GM10248 (cell line): ENCODE data around the gene INPP4A.

Source experiments
- CTCF ChIA-PET: fragments of 300-600 bp; sonication (Branson Sonifier 250); formaldehyde crosslinking; extraction: SDS; loops from one replicate; lab custom pipeline; 2021; ENCODE audit warnings: antibody characterized with exemption; lab: Yijun Ruan, JAX
- POLR2A ChIA-PET: fragments of 350-650 bp; sonication (Branson Sonifier 250); formaldehyde crosslinking; extraction: SDS; loops from one replicate; lab custom pipeline; 2020; ENCODE audit warnings: antibody characterized with exemption; lab: Yijun Ruan, JAX
- DNase-seq: peaks from one replicate; pipeline ENCODE4 v3.0.0; 2012; ENCODE audit errors: extremely low spot score
- CTCF ChIP-seq: IDR thresholded peaks from 2 replicates; pipeline ENCODE4 v1.5.1; 2012; ENCODE audit warnings: mild to moderate bottlenecking, low read depth; ENCODE audit errors: extremely low read depth, missing control alignments, control extremely low read depth

Gene INPP4A

GRCh38 chr2:98445683-98446581 is 1.3 kb downstream of the INPP4A start:
- ChIA-PET POLR2A (no interaction called here), CTCF (interaction anchor here (0.6 to 2.8 kb wide), 8 partner anchors 12 to 40 kb away, joined by 3 to 16 read pairs (median 5); no protein-coding TSS in a partner anchor)
- no peak for DNase-seq
- no peak for TF ChIP-seq CTCF

GRCh38 chr2:98446850-98447249 is 2.2 kb downstream of the INPP4A start:
- ChIA-PET CTCF (interaction anchor here (0.8 to 2.8 kb wide), 8 partner anchors 11 to 69 kb away, joined by 3 to 16 read pairs (median 5); no protein-coding TSS in a partner anchor), POLR2A (no interaction called here)
- no peak for DNase-seq
- no peak for TF ChIP-seq CTCF

- no peak for DNase-seq
- TF ChIP-seq CTCF: no peak
- ChIA-PET CTCF (interaction anchor here (1.1 to 2.8 kb wide), 3 partner anchors 10 to 16 kb away, joined by 4 to 16 read pairs (median 9); no protein-coding TSS in a partner anchor), POLR2A (no interaction called here)
Measured at GRCh38 chr2:98448441-98449145, 3.9 kb downstream of the INPP4A start.

- DNase-seq: no peak
- ChIA-PET CTCF (interaction anchor here (1.0 to 5.6 kb wide), 8 partner anchors 8 to 40 kb away, joined by 3 to 42 read pairs (median 4); no protein-coding TSS in a partner anchor), POLR2A (interaction anchor here (0.5 to 1.2 kb wide), 4 partner anchors 10 to 35 kb away, joined by 3 read pairs; no protein-coding TSS in a partner anchor)
- TF ChIP-seq CTCF: no peak
Measured at GRCh38 chr2:98452396-98453027, 7.9 kb downstream of the INPP4A start.

GRCh38 chr2:98453083-98453482 is 8.4 kb downstream of the INPP4A start:
- ChIA-PET CTCF (interaction anchor here (1.2 to 5.6 kb wide), 6 partner anchors 9 to 41 kb away, joined by 3 to 42 read pairs (median 12); no protein-coding TSS in a partner anchor), POLR2A (interaction anchor here (0.7 to 1.2 kb wide), 2 partner anchors 11 to 34 kb away, joined by 3 read pairs; no protein-coding TSS in a partner anchor)
- DNase-seq: no peak
- TF ChIP-seq CTCF: no peak

- CTCF ChIA-PET: interaction anchor here (1.2 to 5.6 kb wide), 4 partner anchors 11 to 43 kb away, joined by 3 to 42 read pairs (median 22); no protein-coding TSS in a partner anchor
- DNase-seq: no peak
- no peak for TF ChIP-seq CTCF
- POLR2A ChIA-PET: interaction anchor here (1.2 kb wide), 1 partner anchor 33 kb away, joined by 3 read pairs; no protein-coding TSS in a partner anchor
Measured at GRCh38 chr2:98453531-98453930, 8.9 kb downstream of the INPP4A start.
